ENCODE results near the gene HDAC10.
"Not testable (repeated sequence)": the region's sequence is repeated elsewhere in the genome, so short reads cannot be mapped to it uniquely, and the experiment has no call there.

The HDAC10 gene

DNA sequence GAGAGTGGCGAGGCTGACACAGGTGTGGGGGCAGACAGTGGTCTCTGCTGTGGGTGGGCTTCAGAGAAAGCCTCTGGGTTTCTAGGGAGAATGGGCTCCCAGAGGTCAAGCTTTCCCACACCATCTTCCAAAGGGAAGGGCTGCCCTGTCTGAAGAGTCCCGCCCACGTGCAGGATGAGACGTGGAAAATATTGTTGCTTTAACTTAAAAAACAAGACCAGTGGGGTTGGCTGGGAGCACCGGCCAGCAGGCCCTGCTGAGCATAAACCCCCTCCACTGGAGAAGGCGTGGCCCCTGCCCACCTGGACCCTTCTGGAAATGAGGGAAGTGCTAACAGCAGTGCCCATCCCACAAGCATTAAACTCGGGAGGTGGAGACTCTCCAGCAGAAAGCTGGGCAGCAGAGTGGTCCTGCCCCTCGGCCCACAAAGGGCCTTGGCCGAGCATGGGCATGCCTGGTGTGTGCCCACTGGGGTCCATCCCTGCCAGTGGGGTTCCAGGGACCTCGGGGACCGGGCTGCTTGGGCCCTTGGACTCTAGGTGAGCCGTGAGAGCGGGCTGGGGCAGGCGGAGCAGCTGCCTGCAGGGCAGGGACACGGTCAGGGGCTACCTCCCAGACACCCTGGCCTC is 34.9 kb downstream of the HDAC10 start:
- H3K4me3 Mint-ChIP-seq = no peak overlapping the region
- H3K36me3 Mint-ChIP-seq = peaks cover 75% of the 10 kb centered on the region
- H3K9me3 Mint-ChIP-seq = no peaks in the 10 kb centered on the region
- peaks cover 19% of the 10 kb centered on the region for H3K4me1 Mint-ChIP-seq
- no peak overlapping the region for H3K27ac Mint-ChIP-seq
- H3K27me3 Mint-ChIP-seq = no peaks in the 10 kb centered on the region
- no peak for ATAC-seq

DNA sequence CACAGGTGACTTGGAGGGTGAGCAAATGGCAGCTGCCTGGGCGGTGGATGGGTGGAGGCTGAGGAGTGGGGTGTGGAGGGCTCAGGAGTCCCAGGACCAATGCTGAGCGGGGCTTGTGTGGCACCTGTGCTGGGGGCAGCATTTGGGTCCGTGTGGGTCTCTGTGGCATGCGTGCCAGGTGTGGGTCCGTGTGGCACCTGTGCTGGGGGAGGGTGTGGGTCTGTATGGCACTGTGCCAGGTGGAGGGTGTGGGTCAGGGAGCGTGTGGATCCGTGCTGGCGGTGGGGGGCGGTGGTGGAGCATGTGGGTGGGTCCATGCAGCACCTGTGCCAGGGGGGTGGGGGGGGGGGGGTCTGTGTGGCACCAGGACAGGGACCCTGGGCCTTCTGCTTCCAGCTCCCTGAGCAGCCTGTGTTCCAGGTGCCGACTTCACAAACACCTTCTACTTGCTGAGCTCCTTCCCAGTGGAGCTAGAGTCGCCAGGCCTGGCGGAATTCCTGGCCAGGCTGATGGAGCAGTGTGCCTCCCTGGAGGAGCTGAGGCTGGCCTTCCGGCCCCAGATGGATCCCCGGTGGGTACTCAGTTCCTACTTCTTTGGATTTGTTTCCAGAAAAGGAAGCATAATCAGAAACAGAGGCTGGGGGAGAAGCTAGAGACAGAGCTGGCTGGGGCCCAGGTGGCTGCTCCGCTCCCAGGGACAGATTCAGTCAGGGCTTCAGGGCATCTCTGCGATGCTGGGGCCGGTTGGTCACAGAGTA is 35.6 kb downstream of the HDAC10 start:
- Mint-ChIP-seq H3K4me3 (no peak overlapping the region), H3K4me1 (peaks cover 19% of the 10 kb centered on the region), H3K36me3 (peaks cover 70% of the 10 kb centered on the region), H3K9me3 (no peaks in the 10 kb centered on the region), H3K27me3 (no peaks in the 10 kb centered on the region), H3K27ac (peak overlapping the region; percentile 33)
- ATAC-seq = no peak

DNA sequence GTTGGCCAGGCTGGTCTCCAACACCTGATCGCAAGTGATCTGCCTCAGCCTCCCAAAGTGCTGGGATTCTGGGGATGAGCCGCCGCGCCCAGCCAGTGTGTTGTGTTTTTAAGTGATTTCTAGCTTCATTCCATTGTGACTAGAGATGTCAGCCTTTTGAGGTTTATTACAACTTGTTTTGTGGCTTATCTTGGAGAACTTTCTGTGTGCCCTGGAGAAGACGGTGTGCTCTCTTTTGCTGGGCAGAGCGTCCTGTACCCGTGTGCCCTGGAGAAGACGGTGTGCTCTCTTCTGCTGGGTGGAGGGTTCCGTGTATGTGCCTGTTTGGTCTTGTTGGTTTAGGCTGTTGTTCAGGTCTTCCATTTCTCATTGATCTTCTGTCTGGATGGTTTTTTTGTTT is 37.8 kb downstream of the HDAC10 start:
- no peak overlapping the region for H3K4me3 Mint-ChIP-seq
- ATAC-seq = no peak
- H3K36me3 Mint-ChIP-seq = peaks cover 56% of the 10 kb centered on the region

DNA sequence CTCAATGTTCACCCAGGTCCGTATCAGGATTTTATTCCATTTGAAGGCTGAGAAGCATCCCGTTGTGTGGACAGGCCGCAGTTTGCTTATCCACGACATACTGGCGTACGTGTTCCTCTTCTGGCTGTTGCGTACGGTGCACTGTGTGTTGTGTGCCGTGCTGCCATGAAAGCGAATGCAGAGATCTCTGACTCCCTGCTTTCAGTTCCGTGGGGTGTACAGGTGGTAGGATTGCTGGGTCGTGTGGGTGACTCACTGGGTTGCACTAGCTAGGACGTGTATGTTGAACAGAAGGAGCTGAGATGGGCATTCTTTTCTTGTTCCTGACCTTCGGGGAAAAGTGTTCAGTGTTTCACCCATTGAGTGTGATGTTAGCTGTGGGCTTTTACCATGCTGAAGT is 39.9 kb downstream of the HDAC10 start:
- H3K4me3 Mint-ChIP-seq = no peak overlapping the region
- H3K4me1 Mint-ChIP-seq = peaks cover 46% of the 10 kb centered on the region
- peaks cover 54% of the 10 kb centered on the region for H3K36me3 Mint-ChIP-seq
- H3K27me3 Mint-ChIP-seq = no peaks in the 10 kb centered on the region
- no peak for ATAC-seq
- H3K9me3 Mint-ChIP-seq = no peaks in the 10 kb centered on the region
- no peak overlapping the region for H3K27ac Mint-ChIP-seq

More for the DNA sequence above, 37.8 kb downstream of the HDAC10 start:
- no peaks in the 10 kb centered on the region for H3K9me3 Mint-ChIP-seq
- H3K4me1 Mint-ChIP-seq = peaks cover 27% of the 10 kb centered on the region
- H3K27ac Mint-ChIP-seq = no peak overlapping the region
- no peaks in the 10 kb centered on the region for H3K27me3 Mint-ChIP-seq

DNA sequence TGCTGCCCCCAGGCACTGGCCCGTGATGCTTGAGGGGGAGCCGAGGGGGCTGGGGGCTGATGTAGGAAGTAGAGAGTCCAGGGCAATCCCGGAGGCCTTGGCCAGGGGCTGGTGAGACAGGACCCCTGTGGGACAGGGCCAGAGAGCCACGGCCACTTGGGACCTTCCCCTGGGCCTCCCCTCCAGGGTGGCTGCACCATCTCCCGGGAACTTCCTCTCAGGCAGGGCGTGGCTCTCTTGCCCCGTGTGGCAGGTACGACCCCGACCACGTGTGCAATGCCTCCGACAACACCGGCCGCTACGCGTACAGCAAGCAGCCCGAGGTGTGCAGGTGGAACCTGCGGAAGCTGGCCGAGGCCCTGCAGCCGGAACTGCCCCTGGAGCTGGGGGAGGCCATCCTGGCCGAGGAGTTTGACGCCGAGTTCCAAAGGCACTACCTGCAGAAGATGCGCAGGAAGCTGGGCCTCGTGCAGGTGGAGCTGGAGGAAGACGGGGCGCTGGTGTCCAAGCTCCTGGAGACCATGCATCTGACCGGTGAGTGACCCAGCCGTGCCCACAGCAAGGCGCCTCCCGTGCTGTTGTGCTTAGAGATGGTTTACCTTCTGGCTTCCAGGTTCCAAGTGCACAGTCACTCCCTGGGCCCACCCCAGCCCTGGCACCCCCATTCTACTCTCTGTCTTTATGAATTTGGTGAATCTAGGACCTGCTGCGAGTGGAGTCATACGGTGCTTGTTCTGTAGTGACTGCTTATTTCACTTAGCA is 40.5 kb downstream of the HDAC10 start:
- ATAC-seq = no peak
- no peaks in the 10 kb centered on the region for H3K9me3 Mint-ChIP-seq
- H3K4me3 Mint-ChIP-seq = no peak overlapping the region
- H3K27ac Mint-ChIP-seq = no peak overlapping the region
- no peaks in the 10 kb centered on the region for H3K27me3 Mint-ChIP-seq
- peaks cover 51% of the 10 kb centered on the region for H3K36me3 Mint-ChIP-seq
- H3K4me1 Mint-ChIP-seq = peaks cover 47% of the 10 kb centered on the region

DNA sequence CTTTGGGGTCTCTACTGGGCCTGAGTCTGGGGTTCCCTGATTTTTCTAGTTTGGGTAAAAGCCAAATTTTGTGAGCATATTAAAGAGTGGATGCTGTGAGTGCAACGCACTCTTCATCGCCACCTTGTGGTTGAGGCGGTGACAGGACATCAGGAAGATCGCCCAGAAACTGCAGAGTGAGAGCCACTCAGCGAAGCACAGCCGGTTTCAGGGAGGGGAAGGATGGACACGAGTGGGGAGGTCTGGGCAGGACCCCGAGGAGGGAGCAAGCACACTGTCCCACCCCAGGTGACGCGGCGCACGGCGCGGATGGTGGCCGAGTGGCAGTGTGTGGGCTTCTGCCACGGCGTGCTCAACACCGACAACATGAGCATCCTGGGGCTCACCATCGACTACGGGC is 41.2 kb downstream of the HDAC10 start:
- peak; percentile 68 for ATAC-seq
- peaks cover 50% of the 10 kb centered on the region for H3K36me3 Mint-ChIP-seq
- peaks cover 47% of the 10 kb centered on the region for H3K4me1 Mint-ChIP-seq
- H3K27ac Mint-ChIP-seq = no peak overlapping the region
- H3K27me3 Mint-ChIP-seq = no peaks in the 10 kb centered on the region
- H3K9me3 Mint-ChIP-seq = no peaks in the 10 kb centered on the region
- no peak overlapping the region for H3K4me3 Mint-ChIP-seq

DNA sequence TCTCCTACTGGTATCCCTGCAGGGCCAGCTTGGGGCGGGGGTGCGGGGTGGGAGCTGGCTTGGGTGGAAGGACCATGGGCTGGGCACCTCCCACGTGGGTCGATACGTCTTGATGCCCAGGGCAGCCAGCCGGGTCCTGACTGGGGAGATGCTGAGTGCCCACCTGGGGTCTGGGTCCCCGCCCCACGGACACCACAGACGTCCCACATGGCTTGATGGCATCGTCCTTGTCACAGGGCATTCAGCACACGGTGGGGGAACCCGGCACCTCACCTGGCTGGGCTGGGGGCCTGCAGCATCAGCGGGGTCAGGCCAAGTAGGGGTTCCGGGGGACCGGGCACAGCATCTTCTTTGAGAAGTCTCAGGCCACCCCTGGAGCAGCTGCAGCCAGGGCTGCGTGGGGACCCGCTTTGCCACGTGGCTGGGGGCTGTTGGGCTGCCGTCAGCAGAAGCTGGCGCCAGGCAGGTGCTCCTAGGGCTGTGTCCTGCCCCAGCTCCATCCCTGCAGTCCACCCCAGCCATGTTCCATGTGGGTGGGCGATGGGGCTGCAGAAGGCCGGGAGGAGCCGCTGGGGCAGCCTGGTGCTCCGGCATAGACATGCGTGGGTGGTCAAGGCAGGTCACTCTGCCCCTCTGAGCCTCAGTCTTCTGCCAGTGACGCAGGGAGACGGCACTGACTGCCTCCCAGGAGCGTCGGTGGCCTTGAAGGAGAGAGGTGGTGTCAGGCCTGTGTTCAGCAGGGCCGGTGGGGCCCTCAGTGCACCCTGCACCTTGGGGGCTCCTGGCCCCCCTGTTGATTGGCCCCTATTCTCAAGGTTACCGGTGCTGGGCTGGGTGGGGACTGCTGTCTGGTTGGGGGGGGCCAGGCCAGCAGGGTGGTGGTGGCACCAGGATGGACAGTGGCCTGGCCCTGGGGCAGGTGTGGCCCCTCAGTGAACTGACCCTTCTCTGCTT is 41.8 kb downstream of the HDAC10 start:
- peaks cover 48% of the 10 kb centered on the region for H3K4me1 Mint-ChIP-seq
- no peaks in the 10 kb centered on the region for H3K27me3 Mint-ChIP-seq
- no peaks in the 10 kb centered on the region for H3K9me3 Mint-ChIP-seq
- peaks cover 50% of the 10 kb centered on the region for H3K36me3 Mint-ChIP-seq
- no peak overlapping the region for H3K27ac Mint-ChIP-seq
- no peak overlapping the region for H3K4me3 Mint-ChIP-seq
- peak; percentile 52 for ATAC-seq

DNA sequence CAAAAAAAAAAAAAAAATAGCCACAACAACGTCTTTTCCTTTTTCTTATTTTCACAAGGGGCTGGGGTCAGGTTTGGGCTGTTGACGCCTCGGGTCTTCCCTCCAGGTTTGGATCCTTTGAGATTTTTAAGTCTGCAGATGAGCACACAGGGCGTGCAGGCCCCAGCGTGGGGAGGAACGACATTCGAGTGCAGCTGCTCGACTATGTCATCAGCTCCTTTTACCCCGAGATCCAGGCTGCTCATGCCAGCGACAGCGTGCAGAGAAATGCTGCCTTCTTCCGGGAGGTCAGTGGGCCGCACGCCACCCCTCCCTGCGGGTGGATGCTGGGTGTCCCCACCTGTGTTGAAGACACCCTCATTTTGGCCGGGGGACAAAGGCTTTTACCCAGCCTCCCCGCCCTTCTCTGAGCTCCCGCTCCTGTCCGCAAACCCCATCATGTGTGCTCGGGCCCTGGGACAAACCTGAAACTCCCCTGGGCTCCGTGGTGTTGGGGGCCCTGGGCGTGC is 42.6 kb downstream of the HDAC10 start:
- Mint-ChIP-seq H3K27ac (no peak overlapping the region), H3K36me3 (peaks cover 49% of the 10 kb centered on the region), H3K9me3 (no peaks in the 10 kb centered on the region), H3K4me1 (peaks cover 51% of the 10 kb centered on the region), H3K27me3 (no peaks in the 10 kb centered on the region), H3K4me3 (no peak overlapping the region)
- no peak for ATAC-seq

DNA sequence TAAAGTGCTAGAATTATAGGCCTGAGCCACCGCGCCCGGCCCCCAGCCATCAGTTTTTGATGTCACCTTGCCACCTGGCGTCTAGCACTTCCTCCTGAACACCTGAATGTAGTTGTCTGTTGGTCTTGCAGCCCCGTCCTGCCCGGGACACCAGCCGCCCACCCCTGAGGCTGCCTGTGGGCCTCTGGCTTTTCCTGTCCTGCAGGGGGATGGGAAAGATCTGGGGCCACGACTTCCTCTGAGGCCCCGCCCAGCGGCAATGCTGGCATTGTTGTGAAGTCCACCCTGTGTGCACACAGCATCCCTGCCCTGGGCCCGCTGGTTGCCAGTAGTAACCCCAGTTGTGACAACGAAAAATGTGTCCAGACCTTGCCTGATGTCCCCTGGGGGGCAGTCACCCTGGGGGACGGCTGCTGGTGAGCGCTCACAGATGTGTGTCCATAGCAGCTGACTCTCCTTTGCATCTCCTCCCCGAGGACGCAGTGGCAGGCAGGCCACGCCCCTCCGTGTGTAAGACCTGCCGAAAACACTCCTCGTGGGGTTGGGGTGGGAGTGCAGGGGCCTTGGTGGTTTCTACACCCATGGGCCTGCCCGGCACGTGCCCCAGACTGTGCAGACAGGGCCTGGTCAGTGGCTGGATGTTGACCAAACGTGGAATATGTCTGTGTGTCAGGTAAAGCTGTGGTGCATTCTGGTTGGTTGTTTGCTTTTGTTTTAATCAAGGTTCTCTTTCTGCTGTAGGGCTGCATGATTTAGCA is 43.5 kb downstream of the HDAC10 start:
- peaks cover 44% of the 10 kb centered on the region for H3K36me3 Mint-ChIP-seq
- peaks cover 45% of the 10 kb centered on the region for H3K4me1 Mint-ChIP-seq
- no peak overlapping the region for H3K4me3 Mint-ChIP-seq
- H3K27ac Mint-ChIP-seq = peak overlapping the region; percentile 37
- H3K27me3 Mint-ChIP-seq = no peaks in the 10 kb centered on the region
- no peaks in the 10 kb centered on the region for H3K9me3 Mint-ChIP-seq
- ATAC-seq = peak; percentile 59

DNA sequence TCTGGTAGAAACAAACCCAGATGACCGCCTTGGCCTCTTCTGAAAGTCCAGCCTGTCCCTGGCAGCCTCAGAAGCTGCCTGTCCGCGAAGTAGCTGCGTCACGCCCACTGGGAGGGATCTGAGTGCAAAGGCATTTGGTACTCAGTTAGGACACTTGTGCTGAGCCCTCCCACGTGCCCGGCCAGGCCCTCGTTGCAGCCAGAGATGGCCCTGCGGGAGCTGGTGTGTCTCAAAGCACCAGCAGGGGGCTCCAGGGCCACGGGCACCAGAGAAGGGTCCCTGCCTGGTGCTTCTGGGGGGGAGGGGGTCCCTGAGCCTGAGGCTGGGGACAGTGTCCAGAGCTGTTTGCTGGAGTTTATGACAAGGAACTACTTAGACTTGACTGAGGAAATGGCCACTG is 44.5 kb downstream of the HDAC10 start:
- Mint-ChIP-seq H3K4me3 (no peak overlapping the region), H3K36me3 (peaks cover 41% of the 10 kb centered on the region), H3K4me1 (peaks cover 53% of the 10 kb centered on the region), H3K27ac (no peak overlapping the region), H3K27me3 (no peaks in the 10 kb centered on the region), H3K9me3 (no peaks in the 10 kb centered on the region)
- ATAC-seq = no peak

DNA sequence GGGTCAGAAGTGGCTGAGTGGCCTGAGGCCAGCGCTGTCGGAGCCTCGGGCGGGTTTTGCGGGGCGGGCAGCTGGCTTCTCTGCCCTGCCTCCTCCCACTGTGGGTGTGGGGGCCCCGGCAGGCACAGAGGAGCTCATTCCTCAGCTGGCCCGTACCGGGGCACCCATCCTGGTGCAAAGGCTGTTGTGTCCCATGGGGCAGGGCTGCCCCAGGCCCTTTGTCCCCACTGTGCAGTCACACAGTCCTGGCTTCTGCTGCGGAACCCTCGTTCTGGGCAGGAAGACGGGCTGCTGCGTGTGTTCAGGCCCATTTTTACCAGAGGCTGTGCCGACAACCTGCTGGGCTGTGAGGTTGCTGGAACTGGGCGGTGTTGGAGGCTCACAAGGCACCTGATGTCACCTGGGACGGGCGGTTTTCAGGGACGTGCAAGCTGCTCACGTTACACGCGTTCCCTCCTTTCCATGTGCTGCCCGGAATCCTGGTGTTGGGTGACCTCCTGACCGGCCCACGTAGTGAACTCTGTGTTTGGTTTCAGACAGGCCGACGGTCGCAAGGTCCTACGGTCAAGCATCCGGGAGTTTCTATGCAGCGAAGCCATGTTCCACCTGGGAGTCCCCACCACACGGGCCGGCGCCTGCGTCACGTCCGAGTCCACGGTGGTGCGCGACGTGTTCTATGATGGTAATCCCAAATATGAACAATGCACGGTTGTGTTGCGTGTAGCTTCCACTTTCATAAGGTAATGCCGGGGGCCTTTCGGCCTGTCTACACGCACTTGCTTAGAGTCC is 45.1 kb downstream of the HDAC10 start:
- ATAC-seq = no peak
- Mint-ChIP-seq H3K27me3 (no peaks in the 10 kb centered on the region), H3K9me3 (no peaks in the 10 kb centered on the region), H3K4me1 (peaks cover 53% of the 10 kb centered on the region), H3K4me3 (no peak overlapping the region), H3K36me3 (peaks cover 41% of the 10 kb centered on the region), H3K27ac (no peak overlapping the region)

DNA sequence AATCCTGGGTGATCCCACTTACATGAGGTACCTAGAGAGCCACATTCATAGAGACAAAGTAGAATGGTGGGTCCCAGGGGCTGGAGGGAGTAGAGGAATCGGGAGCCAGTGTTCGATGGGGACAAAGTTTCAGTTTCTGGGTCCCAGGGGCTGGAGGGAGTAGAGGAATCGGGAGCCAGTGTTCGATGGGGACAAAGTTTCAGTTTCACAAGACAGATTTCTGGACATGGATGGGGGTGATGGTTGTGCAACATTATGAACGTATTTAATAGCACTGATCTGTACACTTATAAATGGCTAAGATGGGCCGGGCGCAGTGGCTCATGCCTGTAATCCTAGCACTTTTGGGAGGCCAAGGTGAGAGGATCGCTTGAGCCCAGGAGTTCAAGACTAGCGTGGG is 46.1 kb downstream of the HDAC10 start:
- H3K27me3 Mint-ChIP-seq, H3K27ac Mint-ChIP-seq, ATAC-seq, H3K9me3 Mint-ChIP-seq, H3K4me3 Mint-ChIP-seq: not testable (repeated sequence)
- peaks cover 39% of the 10 kb centered on the region for H3K36me3 Mint-ChIP-seq
- H3K4me1 Mint-ChIP-seq = peaks cover 50% of the 10 kb centered on the region

DNA sequence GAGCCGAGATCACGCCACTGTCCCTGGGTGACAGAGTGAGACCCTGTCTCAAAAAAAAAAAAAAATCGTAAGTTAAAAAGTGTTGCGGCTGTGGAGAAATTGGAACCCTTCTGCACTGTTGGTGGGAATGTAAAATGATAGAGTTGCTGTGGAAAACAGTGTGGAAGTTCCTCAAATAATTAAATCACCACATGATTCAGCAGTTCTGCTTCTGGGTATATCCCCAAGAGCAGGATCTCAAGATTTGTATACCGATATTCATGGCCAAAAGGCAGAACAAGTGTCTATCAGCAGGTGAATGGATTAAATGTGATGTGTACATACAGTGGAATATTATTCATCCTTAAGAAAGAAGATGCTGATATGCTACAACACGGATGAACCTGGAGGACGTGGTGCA is 46.5 kb downstream of the HDAC10 start:
- no peak overlapping the region for H3K27ac Mint-ChIP-seq
- no peaks in the 10 kb centered on the region for H3K9me3 Mint-ChIP-seq
- ATAC-seq = no peak
- no peak overlapping the region for H3K4me3 Mint-ChIP-seq
- peaks cover 35% of the 10 kb centered on the region for H3K36me3 Mint-ChIP-seq
- H3K4me1 Mint-ChIP-seq = peaks cover 50% of the 10 kb centered on the region
- no peaks in the 10 kb centered on the region for H3K27me3 Mint-ChIP-seq

Data from stimulated activated memory B cell treated with anti-CD40 and anti-IgM and Interleukin-4, amounts not matched to agents 10 μg/mL and 1 μg/mL and 100 μg/mL, for 72 hours (primary cell).